SJCRH30 (cell line): ENCODE data around the gene NOX4. TPM values are rescaled to one million over a fixed set of nuclear protein-coding genes. Genes with fewer than 3 reads are reported as not detected.

Experiments
- total RNA-seq: library from RNA; depleted of rRNA; stranded (reverse); fragments of >200 nt; shearing (Covaris generic); gene quantifications from 2 replicates; pipeline ENCODE4 v1.2.3, GENCODE V29; 2014; rRNA removed

The NOX4 gene
- total RNA-seq, 1 experiment from 2014 or later = not detected

Other genes with a start within 250 kb of the NOX4 start
- not detected in 2 replicates for gene TRIM77, start 218.9 kb upstream of the NOX4 start, total RNA-seq